ENCODE data around the gene RHOBTB3.

Gene RHOBTB3

GRCh38 chr5:95713960-95714710 lies 17.0 kb upstream of the RHOBTB3 start:
- no peak for DNase-seq

- no peak for DNase-seq
Measured at GRCh38 chr5:95715799-95716461, 15.2 kb upstream of the RHOBTB3 start.

GRCh38 chr5:95717439-95717838 lies 13.7 kb upstream of the RHOBTB3 start:
- DNase-seq = no peak

GRCh38 chr5:95718203-95718602 lies 12.9 kb upstream of the RHOBTB3 start:
- DNase-seq = peak; percentile 46

GRCh38 chr5:95718738-95719137 lies 12.4 kb upstream of the RHOBTB3 start:
- DNase-seq = no peak

- no peak for DNase-seq
Measured at GRCh38 chr5:95720094-95720786, 10.9 kb upstream of the RHOBTB3 start.

GRCh38 chr5:95721582-95722295 lies 9.4 kb upstream of the RHOBTB3 start:
- no peak for DNase-seq

- DNase-seq = no peak
Measured at GRCh38 chr5:95723632-95724369, 7.3 kb upstream of the RHOBTB3 start.

GRCh38 chr5:95725071-95725820 lies 5.9 kb upstream of the RHOBTB3 start:
- DNase-seq = no peak

- no peak for DNase-seq
Measured at GRCh38 chr5:95725937-95726810, 5.0 kb upstream of the RHOBTB3 start.

- DNase-seq = no peak
Measured at GRCh38 chr5:95726811-95727763, 4.0 kb upstream of the RHOBTB3 start.

GRCh38 chr5:95727764-95728191 lies 3.4 kb upstream of the RHOBTB3 start:
- DNase-seq = no peak

- no peak for DNase-seq
Measured at GRCh38 chr5:95728494-95729114, 2.5 kb upstream of the RHOBTB3 start.

GRCh38 chr5:95729115-95730010 lies 1.8 kb upstream of the RHOBTB3 start:
- DNase-seq = no peak

GRCh38 chr5:95730011-95730700 lies 980 bp upstream of the RHOBTB3 start:
- no peak for DNase-seq

GRCh38 chr5:95731571-95732554 lies 727 bp downstream of the RHOBTB3 start:
- peak; percentile 16 for DNase-seq
